HCEC 1CT (cell line): ENCODE results near the gene PPM1A.

Experiments used
- DNase-seq: peaks from one replicate; pipeline ENCODE4 v3.0.0-alpha.2; 2017

The PPM1A gene

GRCh38 chr14:60227291-60227690, 21.7 kb upstream of the PPM1A start:
- DNase-seq: no peak

GRCh38 chr14:60229614-60230013, 19.4 kb upstream of the PPM1A start:
- no peak for DNase-seq

- no peak for DNase-seq
Observed at GRCh38 chr14:60232185-60232584, 16.8 kb upstream of the PPM1A start.

- DNase-seq: no peak
Observed at GRCh38 chr14:60233251-60233650, 15.8 kb upstream of the PPM1A start.

- no peak for DNase-seq
Observed at GRCh38 chr14:60233891-60234290, 15.1 kb upstream of the PPM1A start.

- peak; percentile 42 for DNase-seq
Observed at GRCh38 chr14:60235440-60235839, 13.6 kb upstream of the PPM1A start.

GRCh38 chr14:60238955-60239354, 10.1 kb upstream of the PPM1A start:
- DNase-seq: no peak

GRCh38 chr14:60240139-60240856, 8.7 kb upstream of the PPM1A start:
- DNase-seq: no peak

GRCh38 chr14:60241091-60241490, 7.9 kb upstream of the PPM1A start:
- no peak for DNase-seq

- no peak for DNase-seq
Observed at GRCh38 chr14:60242429-60242828, 6.6 kb upstream of the PPM1A start.

- DNase-seq: no peak
Observed at GRCh38 chr14:60245380-60246177, 3.4 kb upstream of the PPM1A start.

- DNase-seq: peak; percentile 93
Observed at GRCh38 chr14:60247994-60248696, 876 bp upstream of the PPM1A start.

GRCh38 chr14:60249321-60250256, 568 bp downstream of the PPM1A start:
- DNase-seq: peak; percentile 63

GRCh38 chr14:60250257-60251035, 1.4 kb downstream of the PPM1A start:
- DNase-seq: peak; percentile 28

GRCh38 chr14:60251877-60252276, 2.9 kb downstream of the PPM1A start:
- no peak for DNase-seq

GRCh38 chr14:60252630-60253029, 3.6 kb downstream of the PPM1A start:
- DNase-seq: no peak

- no peak for DNase-seq
Observed at GRCh38 chr14:60253649-60254048, 4.6 kb downstream of the PPM1A start.

- DNase-seq: no peak
Observed at GRCh38 chr14:60254176-60254575, 5.2 kb downstream of the PPM1A start.

- DNase-seq: no peak
Observed at GRCh38 chr14:60257865-60258264, 8.8 kb downstream of the PPM1A start.

- no peak for DNase-seq
Observed at GRCh38 chr14:60265163-60265562, 16.1 kb downstream of the PPM1A start.

GRCh38 chr14:60266021-60266937, 17.3 kb downstream of the PPM1A start:
- peak; percentile 15 for DNase-seq
